WTC11 (cell line): ENCODE data around the gene TTC28. TPM values are rescaled to one million over a fixed set of nuclear protein-coding genes. Genes with fewer than 3 reads are reported as not detected.

Experiments
- ATAC-seq: fragments of 200-7000 bp; cut with Tn5 transposase; 2 replicates; pipeline ENCODE4 v1.10.0; 2021; ENCODE audit warnings: mild to moderate bottlenecking, moderate library complexity
- CTCF ChIA-PET: fragments of 300-600 bp; sonication (Branson Sonifier 250); formaldehyde crosslinking; loops from one replicate; lab custom pipeline; 2021; ENCODE audit warnings: antibody characterized with exemption; lab: Charles Lee
- POLR2A ChIA-PET: fragments of 350-600 bp; sonication (Branson Sonifier 250); formaldehyde crosslinking; loops from one replicate; lab custom pipeline; 2021; ENCODE audit warnings: antibody characterized with exemption; lab: Charles Lee
- DNase-seq: peaks from one replicate; pipeline ENCODE4 v3.0.0; 2021; ENCODE audit warnings: low spot score
- H3K27ac Mint-ChIP-seq: 2 replicates; pipeline ENCODE4 v1.8.0; 2021; ENCODE audit warnings: mixed read lengths
- H3K27me3 Mint-ChIP-seq: 2 replicates; pipeline ENCODE4 v1.8.0; 2021; ENCODE audit warnings: low read depth, mild to moderate bottlenecking, moderate library complexity, mixed read lengths
- H3K36me3 Mint-ChIP-seq: 2 replicates; pipeline ENCODE4 v1.8.0; 2021; ENCODE audit warnings: mixed read lengths
- H3K4me1 Mint-ChIP-seq: 2 replicates; pipeline ENCODE4 v1.8.0; 2022; ENCODE audit warnings: mixed read lengths
- H3K4me3 Mint-ChIP-seq: 2 replicates; pipeline ENCODE4 v1.8.0; 2021; ENCODE audit warnings: mild to moderate bottlenecking, moderate library complexity, mixed read lengths
- H3K9me3 Mint-ChIP-seq: 2 replicates; pipeline ENCODE4 v1.8.0; 2021; ENCODE audit warnings: mixed read lengths
- ESRRA ChIP-seq: sonication (generic); formaldehyde crosslinking; IDR thresholded peaks from 2 replicates; pipeline ENCODE4 v1.8.1; 2022; ENCODE audit warnings: mild to moderate bottlenecking, missing genetic modification reagents, borderline replicate concordance
- ETV6 ChIP-seq: sonication (generic); formaldehyde crosslinking; IDR thresholded peaks from 2 replicates; pipeline ENCODE4 v1.8.1; 2022; ENCODE audit warnings: mild to moderate bottlenecking, missing genetic modification reagents
- FOXP1 ChIP-seq: sonication (generic); formaldehyde crosslinking; IDR thresholded peaks from 2 replicates; pipeline ENCODE4 v1.8.0; 2022; ENCODE audit warnings: missing genetic modification reagents, mild to moderate bottlenecking, moderate library complexity, borderline replicate concordance
- IRF2 ChIP-seq: sonication (generic); formaldehyde crosslinking; IDR thresholded peaks from 2 replicates; pipeline ENCODE4 v1.8.0; 2022; ENCODE audit warnings: low read depth, missing genetic modification reagents, borderline replicate concordance
- MXD4 ChIP-seq: fragments of 250-450 bp; sonication (Bioruptor Pico); IDR thresholded peaks from 2 replicates; pipeline ENCODE4 v1.8.0; 2021; ENCODE audit warnings: mild to moderate bottlenecking, moderate library complexity, borderline replicate concordance
- NFATC4 ChIP-seq: fragments of 250-450 bp; sonication (Bioruptor Pico); IDR thresholded peaks from 2 replicates; pipeline ENCODE4 v1.9.0; 2021; ENCODE audit warnings: mild to moderate bottlenecking
- SMAD4 ChIP-seq: sonication (generic); formaldehyde crosslinking; IDR thresholded peaks from 2 replicates; pipeline ENCODE4 v1.8.0; 2022; ENCODE audit warnings: mild to moderate bottlenecking, missing genetic modification reagents
- SOX15 ChIP-seq: fragments of 250-450 bp; sonication (Bioruptor Pico); IDR thresholded peaks from 2 replicates; pipeline ENCODE4 v1.9.0; 2021; ENCODE audit warnings: mild to moderate bottlenecking
- TP53 ChIP-seq: sonication (generic); formaldehyde crosslinking; IDR thresholded peaks from 2 replicates; pipeline ENCODE4 v1.8.1; 2023; ENCODE audit warnings: mild to moderate bottlenecking, missing genetic modification reagents
- ZNF263 ChIP-seq: sonication (generic); formaldehyde crosslinking; IDR thresholded peaks from 2 replicates; pipeline ENCODE4 v1.8.1; 2022; ENCODE audit warnings: low read depth, mild to moderate bottlenecking, moderate library complexity, missing genetic modification reagents
- ZNF423 ChIP-seq: fragments of 250-450 bp; sonication (Bioruptor Pico); IDR thresholded peaks from 2 replicates; pipeline ENCODE4 v2.1.2; 2022; ENCODE audit warnings: mild to moderate bottlenecking, moderate library complexity
- total RNA-seq: library from RNA; stranded (reverse); gene quantifications from 3 replicates; pipeline ENCODE4 v1.2.3, GENCODE V29; 2021
- TF ChIP-seq, protein P1 (sequence below): fragments of 250-450 bp; sonication (Bioruptor Pico); conservative IDR thresholded peaks from 2 replicates; pipeline ENCODE4 v1.9.0; 2021; ENCODE audit warnings: mild to moderate bottlenecking
- TF ChIP-seq, protein P2 (sequence below): sonication (generic); formaldehyde crosslinking; IDR thresholded peaks from 2 replicates; pipeline ENCODE4 v1.8.1; 2023; ENCODE audit warnings: mild to moderate bottlenecking, missing genetic modification reagents
- TF ChIP-seq, protein P3 (sequence below): sonication (generic); formaldehyde crosslinking; IDR thresholded peaks from 2 replicates; pipeline ENCODE4 v1.8.0; 2022; ENCODE audit warnings: missing genetic modification reagents
- TF ChIP-seq, protein P4 (sequence below): fragments of 250-450 bp; sonication (Bioruptor Pico); IDR thresholded peaks from 2 replicates; pipeline ENCODE4 v1.8.0; 2021; ENCODE audit warnings: mild to moderate bottlenecking
- TF ChIP-seq, protein P5 (sequence below): sonication (generic); formaldehyde crosslinking; IDR thresholded peaks from 2 replicates; pipeline ENCODE4 v1.8.0; 2023; ENCODE audit warnings: missing genetic modification reagents, mild to moderate bottlenecking, borderline replicate concordance
- TF ChIP-seq, protein P6 (sequence below): sonication (generic); formaldehyde crosslinking; IDR thresholded peaks from 2 replicates; pipeline ENCODE4 v1.8.1; 2022; ENCODE audit warnings: missing genetic modification reagents, borderline replicate concordance

TTC28 gene
- total RNA-seq, 1 experiment from 2014 or later = 13.0 TPM

DNA sequence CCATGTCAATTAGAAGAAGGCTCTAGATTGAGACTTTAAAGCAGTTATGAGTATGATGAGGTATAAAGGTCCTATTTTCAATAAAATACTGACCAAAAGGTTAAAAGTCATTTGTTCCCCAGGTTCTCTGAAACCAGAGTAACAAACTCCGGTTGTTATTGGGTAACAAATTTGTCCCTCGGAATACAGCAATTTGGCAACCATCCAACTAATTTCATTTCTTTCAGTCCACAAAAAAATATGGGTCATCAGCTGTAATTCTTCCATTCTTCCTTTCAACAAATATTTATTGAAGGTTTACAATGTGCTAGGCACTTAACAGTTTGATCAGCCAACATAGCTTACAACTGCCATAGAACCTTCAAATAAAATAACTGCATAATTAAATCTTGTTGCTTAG is 79.9 kb downstream of the TTC28 start:
- no peak for ATAC-seq
- Mint-ChIP-seq H3K4me1 (no peaks in the 10 kb centered on the region), H3K27me3 (no peaks in the 10 kb centered on the region), H3K36me3 (no peaks in the 10 kb centered on the region), H3K4me3 (no peak overlapping the region), H3K9me3 (no peaks in the 10 kb centered on the region)
- no peak for DNase-seq
- CTCF ChIA-PET = interaction anchor here (0.6 to 2.5 kb wide), 8 partner anchors 60 to 579 kb away, joined by 3 to 22 read pairs (median 5); no protein-coding TSS in a partner anchor
- POLR2A ChIA-PET = interaction anchor here (0.6 kb wide), 1 partner anchor 314 kb away, joined by 8 read pairs; no protein-coding TSS in a partner anchor
- TF ChIP-seq MXD4 (CRISPR knock-in tag) = no peak
- no peak for TF ChIP-seq ZNF423 (CRISPR knock-in tag)
- TF ChIP-seq SOX15 = no peak
- TF ChIP-seq, all 79 proteins: peak for 0
- H3K27ac Mint-ChIP-seq = no peak overlapping the region

DNA sequence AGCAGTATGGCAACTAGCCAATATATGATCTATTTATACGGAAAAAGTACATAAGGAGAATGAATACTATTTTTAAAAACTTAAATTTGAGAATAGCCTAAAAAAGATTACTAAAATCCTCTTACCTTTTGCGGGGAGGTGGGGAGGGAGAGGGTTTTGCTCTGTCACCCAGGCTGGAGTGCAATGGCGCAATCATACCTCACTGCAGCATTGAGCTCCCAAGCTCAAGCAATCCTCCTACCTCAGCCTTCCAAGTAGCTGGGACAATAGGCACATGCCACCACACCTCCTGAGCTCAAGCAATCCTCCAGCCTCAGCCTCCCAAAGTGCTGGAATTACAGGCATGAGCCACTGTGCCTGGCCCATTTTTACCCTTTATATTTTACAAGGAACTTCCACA is 82.0 kb downstream of the TTC28 start:
- no peaks in the 10 kb centered on the region for H3K9me3 Mint-ChIP-seq
- H3K27me3 Mint-ChIP-seq = no peaks in the 10 kb centered on the region
- H3K36me3 Mint-ChIP-seq = no peaks in the 10 kb centered on the region
- DNase-seq (no peak), ATAC-seq (no peak)
- CTCF ChIA-PET = interaction anchor here (0.6 kb wide), 1 partner anchor 304 kb away, joined by 4 read pairs; no protein-coding TSS in a partner anchor
- POLR2A ChIA-PET = no interaction called here
- no peak overlapping the region for H3K4me3 Mint-ChIP-seq
- H3K4me1 Mint-ChIP-seq = no peaks in the 10 kb centered on the region
- no peak overlapping the region for H3K27ac Mint-ChIP-seq
- TF ChIP-seq, protein P1, sequence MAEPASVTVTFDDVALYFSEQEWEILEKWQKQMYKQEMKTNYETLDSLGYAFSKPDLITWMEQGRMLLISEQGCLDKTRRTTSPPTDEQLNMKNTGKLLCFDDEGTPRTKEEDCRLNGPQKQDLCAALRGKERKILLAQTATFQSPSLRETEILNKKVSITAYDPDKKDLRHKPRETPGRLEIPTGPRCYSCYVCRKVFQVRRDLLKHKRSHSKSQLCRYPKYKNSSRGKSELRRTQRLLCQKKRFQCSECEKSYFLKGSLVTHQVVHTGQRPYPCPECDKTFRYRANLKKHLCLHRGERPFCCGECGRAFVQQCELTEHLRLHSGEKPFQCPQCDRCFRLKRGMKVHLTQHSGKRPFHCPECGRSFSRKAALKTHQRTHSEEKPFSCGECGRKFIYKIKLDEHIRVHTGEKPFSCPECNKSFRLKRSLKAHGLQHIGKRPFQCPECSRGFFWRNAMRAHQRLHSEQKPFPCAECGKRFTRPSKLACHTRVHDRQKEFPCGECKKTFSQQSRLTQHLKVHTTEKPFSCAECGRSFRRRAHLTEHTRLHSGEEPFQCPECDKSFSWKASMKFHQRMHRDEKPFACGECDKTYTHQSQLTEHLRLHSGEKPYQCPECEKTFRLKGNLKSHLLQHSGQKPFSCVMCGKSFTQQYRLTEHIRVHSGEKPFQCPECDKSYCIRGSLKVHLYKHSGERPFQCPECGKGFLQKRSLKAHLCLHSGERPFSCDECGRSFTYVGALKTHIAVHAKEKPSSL (CRISPR knock-in tag) = no peak
- TF ChIP-seq, protein P2, sequence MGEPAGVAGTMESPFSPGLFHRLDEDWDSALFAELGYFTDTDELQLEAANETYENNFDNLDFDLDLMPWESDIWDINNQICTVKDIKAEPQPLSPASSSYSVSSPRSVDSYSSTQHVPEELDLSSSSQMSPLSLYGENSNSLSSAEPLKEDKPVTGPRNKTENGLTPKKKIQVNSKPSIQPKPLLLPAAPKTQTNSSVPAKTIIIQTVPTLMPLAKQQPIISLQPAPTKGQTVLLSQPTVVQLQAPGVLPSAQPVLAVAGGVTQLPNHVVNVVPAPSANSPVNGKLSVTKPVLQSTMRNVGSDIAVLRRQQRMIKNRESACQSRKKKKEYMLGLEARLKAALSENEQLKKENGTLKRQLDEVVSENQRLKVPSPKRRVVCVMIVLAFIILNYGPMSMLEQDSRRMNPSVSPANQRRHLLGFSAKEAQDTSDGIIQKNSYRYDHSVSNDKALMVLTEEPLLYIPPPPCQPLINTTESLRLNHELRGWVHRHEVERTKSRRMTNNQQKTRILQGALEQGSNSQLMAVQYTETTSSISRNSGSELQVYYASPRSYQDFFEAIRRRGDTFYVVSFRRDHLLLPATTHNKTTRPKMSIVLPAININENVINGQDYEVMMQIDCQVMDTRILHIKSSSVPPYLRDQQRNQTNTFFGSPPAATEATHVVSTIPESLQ = no peak
- TF ChIP-seq, protein P3, sequence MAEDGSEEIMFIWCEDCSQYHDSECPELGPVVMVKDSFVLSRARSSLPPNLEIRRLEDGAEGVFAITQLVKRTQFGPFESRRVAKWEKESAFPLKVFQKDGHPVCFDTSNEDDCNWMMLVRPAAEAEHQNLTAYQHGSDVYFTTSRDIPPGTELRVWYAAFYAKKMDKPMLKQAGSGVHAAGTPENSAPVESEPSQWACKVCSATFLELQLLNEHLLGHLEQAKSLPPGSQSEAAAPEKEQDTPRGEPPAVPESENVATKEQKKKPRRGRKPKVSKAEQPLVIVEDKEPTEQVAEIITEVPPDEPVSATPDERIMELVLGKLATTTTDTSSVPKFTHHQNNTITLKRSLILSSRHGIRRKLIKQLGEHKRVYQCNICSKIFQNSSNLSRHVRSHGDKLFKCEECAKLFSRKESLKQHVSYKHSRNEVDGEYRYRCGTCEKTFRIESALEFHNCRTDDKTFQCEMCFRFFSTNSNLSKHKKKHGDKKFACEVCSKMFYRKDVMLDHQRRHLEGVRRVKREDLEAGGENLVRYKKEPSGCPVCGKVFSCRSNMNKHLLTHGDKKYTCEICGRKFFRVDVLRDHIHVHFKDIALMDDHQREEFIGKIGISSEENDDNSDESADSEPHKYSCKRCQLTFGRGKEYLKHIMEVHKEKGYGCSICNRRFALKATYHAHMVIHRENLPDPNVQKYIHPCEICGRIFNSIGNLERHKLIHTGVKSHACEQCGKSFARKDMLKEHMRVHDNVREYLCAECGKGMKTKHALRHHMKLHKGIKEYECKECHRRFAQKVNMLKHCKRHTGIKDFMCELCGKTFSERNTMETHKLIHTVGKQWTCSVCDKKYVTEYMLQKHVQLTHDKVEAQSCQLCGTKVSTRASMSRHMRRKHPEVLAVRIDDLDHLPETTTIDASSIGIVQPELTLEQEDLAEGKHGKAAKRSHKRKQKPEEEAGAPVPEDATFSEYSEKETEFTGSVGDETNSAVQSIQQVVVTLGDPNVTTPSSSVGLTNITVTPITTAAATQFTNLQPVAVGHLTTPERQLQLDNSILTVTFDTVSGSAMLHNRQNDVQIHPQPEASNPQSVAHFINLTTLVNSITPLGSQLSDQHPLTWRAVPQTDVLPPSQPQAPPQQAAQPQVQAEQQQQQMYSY (CRISPR knock-in tag) = no peak
- TF ChIP-seq IRF2 (CRISPR knock-in tag) (no peak), FOXP1 (CRISPR knock-in tag) (no peak), TP53 (CRISPR knock-in tag) (no peak), ZNF263 (CRISPR knock-in tag) (no peak), NFATC4 (CRISPR knock-in tag) (no peak), ESRRA (CRISPR knock-in tag) (no peak), ZNF423 (CRISPR knock-in tag) (no peak), ETV6 (CRISPR knock-in tag) (no peak), SMAD4 (CRISPR knock-in tag) (no peak)
- TF ChIP-seq, protein P4, sequence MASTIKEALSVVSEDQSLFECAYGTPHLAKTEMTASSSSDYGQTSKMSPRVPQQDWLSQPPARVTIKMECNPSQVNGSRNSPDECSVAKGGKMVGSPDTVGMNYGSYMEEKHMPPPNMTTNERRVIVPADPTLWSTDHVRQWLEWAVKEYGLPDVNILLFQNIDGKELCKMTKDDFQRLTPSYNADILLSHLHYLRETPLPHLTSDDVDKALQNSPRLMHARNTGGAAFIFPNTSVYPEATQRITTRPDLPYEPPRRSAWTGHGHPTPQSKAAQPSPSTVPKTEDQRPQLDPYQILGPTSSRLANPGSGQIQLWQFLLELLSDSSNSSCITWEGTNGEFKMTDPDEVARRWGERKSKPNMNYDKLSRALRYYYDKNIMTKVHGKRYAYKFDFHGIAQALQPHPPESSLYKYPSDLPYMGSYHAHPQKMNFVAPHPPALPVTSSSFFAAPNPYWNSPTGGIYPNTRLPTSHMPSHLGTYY (CRISPR knock-in tag) = no peak
- TF ChIP-seq, protein P5, sequence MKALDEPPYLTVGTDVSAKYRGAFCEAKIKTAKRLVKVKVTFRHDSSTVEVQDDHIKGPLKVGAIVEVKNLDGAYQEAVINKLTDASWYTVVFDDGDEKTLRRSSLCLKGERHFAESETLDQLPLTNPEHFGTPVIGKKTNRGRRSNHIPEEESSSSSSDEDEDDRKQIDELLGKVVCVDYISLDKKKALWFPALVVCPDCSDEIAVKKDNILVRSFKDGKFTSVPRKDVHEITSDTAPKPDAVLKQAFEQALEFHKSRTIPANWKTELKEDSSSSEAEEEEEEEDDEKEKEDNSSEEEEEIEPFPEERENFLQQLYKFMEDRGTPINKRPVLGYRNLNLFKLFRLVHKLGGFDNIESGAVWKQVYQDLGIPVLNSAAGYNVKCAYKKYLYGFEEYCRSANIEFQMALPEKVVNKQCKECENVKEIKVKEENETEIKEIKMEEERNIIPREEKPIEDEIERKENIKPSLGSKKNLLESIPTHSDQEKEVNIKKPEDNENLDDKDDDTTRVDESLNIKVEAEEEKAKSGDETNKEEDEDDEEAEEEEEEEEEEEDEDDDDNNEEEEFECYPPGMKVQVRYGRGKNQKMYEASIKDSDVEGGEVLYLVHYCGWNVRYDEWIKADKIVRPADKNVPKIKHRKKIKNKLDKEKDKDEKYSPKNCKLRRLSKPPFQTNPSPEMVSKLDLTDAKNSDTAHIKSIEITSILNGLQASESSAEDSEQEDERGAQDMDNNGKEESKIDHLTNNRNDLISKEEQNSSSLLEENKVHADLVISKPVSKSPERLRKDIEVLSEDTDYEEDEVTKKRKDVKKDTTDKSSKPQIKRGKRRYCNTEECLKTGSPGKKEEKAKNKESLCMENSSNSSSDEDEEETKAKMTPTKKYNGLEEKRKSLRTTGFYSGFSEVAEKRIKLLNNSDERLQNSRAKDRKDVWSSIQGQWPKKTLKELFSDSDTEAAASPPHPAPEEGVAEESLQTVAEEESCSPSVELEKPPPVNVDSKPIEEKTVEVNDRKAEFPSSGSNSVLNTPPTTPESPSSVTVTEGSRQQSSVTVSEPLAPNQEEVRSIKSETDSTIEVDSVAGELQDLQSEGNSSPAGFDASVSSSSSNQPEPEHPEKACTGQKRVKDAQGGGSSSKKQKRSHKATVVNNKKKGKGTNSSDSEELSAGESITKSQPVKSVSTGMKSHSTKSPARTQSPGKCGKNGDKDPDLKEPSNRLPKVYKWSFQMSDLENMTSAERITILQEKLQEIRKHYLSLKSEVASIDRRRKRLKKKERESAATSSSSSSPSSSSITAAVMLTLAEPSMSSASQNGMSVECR = no peak
- TF ChIP-seq, protein P6, sequence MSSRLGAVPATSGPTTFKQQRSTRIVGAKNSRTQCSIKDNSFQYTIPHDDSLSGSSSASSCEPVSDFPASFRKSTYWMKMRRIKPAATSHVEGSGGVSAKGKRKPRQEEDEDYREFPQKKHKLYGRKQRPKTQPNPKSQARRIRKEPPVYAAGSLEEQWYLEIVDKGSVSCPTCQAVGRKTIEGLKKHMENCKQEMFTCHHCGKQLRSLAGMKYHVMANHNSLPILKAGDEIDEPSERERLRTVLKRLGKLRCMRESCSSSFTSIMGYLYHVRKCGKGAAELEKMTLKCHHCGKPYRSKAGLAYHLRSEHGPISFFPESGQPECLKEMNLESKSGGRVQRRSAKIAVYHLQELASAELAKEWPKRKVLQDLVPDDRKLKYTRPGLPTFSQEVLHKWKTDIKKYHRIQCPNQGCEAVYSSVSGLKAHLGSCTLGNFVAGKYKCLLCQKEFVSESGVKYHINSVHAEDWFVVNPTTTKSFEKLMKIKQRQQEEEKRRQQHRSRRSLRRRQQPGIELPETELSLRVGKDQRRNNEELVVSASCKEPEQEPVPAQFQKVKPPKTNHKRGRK (CRISPR knock-in tag) = no peak
